ENCODE results near the gene ANKRD26.
A peak's percentile ranks its signal among the peaks of the same experiment; 100 is the strongest.
"Not testable (repeated sequence)": the region's sequence is repeated elsewhere in the genome, so short reads cannot be mapped to it uniquely, and the experiment has no call there.

ANKRD26 gene

DNA sequence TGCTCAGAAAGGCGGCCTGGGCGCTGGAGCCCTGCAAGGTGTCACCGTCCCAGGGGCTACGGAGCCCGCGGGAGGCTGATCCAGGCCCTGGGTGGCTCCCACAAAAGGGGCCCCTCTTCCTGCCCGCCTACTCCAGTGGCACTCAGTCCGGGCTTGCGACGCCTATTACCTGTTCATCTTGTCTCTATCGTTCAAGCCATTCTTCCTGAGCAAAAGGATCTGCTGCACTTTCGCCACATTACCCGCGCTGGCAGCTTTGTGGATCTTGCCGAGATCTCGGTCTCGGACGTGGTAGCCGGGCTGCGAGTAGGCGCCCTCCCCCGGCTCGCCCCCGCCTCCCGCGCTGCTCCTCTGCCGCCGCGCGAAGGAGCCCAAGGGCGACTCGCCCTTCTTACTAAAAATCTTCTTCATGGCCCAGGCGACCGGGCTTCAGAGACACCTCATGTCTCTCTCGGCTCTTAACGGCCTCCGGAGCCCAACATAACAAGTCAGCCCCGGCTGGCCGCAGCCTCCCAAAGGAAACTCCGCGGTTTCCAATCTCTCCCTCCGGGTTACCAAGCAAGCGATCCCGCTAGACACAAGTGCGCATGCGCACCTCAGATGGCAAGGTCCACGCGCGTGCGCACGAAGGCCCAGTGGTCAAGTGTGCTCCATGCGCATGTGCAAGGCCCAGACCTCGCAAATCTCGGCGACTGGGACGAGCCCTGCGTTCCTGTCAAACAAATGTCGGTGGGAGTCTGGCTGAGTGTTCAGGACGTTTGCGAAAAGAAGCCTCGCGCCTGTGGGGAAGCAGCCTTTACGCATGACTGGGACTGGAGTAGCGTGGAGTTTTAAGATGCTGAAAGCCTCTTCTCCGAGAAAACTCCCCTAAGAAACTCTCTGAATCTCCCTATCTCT lies at the start of gene ANKRD26:
TSS of gene ANKRD26 (minus strand) at position 579 of the 897 bp plus-strand sequence. CDS start at position 411, 168 bp downstream.
- peak; percentile 97 for DNase-seq

DNA sequence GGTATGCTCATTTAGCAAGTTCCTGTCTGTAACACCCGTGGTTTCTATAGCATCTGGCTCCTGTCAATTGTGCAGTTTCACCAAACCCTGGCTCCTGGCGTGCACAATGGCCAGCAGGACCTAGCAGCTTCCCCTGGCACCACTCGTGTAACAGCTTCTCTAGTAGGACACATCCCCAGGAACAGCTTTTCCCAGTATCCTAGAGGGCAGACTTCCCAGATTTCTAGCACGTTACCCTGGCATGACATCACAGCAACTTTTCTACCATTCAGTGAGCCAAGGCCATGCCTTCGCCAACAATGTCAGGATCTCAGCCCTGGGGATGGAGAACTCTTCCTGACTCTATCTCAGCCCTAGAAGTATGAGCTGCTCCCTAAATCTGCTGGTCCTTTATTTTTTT lies 47.4 kb upstream of the ANKRD26 start:
- no peak for DNase-seq

DNA sequence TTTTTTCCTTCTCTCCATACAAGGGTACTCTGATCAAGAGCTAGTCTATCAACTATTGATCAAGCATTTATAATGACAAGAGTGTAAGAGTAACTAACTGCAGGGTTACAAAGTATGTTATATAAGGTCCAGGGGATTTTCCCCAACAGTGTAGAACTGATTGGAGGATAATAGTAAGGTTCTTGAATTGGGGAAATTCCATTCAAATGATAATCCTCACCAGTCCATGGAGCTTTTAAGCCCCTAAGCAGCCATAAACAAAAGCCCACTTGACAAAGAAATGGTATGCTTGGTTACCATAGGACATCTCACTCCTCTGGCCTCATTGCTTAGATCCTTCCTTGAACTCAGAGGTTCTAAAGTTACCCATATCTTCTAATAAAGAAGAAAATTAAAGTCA lies 45.6 kb upstream of the ANKRD26 start:
- no peak for DNase-seq

DNA sequence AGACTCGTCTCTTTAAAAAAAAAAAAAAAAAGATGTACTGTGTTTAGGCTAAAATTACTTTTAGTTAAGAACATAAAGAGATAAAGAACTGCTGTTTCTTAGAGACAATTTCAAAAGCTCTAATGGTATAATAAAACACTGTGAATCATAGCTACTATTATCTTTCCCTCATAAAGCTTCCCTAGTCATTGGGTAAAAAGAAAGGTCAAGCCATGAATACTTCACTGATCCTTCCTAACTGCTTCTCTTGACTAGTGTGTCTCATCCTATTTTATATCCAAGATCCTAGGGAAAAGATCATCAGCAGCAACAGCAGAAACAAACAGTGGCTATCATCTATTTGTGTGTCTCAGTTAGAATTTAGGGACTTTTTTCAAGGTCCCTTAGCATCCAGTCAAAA lies 43.4 kb upstream of the ANKRD26 start:
- DNase-seq, result no peak

GRCh38 chr10:27138277-27138676 lies 38.0 kb upstream of the ANKRD26 start:
- no peak for DNase-seq

DNA sequence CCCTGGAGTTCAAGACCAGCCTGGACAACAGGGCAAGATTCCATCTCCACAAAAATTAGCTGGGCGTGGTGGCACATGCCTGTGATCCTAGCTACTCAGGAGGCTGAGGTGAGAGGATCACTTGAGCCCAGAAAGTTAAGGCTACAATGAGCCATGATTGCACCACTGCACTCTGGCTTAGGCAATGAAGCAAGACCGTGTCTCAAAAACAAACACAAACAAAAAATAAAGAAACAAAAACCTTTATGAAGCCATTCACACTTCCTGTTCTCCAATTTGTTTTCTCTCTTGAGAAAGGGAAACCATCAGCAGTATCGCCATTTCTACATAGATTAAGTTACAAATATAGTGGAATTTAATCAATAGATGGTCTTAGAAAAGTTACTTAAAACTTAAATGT lies 34.1 kb upstream of the ANKRD26 start:
- no peak for DNase-seq

- DNase-seq, result no peak
Observed at GRCh38 chr10:27108165-27108564, 7.9 kb upstream of the ANKRD26 start.

DNA sequence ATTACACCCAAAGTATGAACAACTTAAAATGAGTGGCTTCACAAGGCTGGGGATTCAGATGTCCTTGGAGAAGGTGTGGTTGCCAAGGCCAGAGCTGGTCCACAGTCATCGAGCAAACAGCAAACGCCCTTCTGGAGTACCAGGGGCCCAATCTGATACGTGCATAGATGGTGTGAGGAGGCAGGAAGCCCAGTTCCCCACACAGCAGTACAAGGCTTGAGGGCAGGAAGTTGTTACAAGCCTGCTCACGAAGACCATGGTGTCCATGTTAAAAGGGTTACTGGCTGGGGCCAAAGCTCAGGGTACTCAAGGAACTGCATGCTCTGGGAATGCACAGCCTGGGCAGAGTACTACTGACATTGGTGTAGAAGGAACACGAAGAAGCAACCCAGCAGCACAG lies 4.6 kb upstream of the ANKRD26 start:
- no peak for DNase-seq

DNA sequence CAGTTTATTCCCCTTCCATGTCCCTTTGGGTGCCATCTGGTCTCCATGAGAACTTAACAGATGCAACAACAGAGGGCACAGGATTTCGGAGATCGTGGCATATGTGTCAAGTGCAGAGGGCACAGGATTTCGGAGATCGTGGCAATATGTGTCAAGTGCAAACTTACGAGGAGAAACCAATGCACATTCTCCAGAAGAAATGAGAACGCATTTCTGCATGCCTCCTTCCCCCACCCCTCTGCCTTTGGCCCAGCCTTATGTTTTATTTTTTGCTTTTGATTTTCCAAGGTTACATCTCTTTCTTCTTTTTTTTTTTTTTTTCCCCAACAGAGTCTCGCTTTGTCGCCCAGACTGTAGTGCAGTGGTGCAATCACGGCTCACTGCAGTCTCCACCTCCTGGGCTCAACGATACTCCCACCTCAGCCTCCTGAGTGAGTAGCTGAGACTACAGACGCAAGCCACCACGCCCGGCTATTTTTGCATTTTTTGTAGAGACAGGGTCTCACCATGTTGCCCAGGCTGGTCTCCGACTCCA lies 586 bp upstream of the ANKRD26 start:
- no peak for DNase-seq

DNA sequence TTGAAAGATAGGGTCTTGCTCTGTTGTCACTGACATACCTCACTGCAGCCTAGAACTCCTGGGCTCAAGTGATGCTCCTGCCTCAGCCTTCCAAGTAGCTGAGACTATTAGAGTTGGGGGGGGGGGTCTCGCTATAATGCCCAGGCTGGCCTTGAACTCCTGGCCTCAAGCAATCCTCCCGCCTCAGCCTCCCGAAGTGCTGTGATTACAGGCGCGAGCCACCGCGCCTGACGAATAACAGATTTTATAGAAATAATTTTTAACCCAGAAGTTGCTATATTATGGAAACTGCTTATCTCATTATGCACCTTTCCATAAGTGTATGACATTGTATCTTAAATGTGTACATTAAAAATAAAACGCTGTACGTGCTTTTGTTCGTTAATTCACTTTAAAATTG lies 846 bp downstream of the ANKRD26 start:
- DNase-seq, result no peak

GRCh38 chr10:27088119-27089044 lies 11.9 kb downstream of the ANKRD26 start:
- DNase-seq, result no peak

DNA sequence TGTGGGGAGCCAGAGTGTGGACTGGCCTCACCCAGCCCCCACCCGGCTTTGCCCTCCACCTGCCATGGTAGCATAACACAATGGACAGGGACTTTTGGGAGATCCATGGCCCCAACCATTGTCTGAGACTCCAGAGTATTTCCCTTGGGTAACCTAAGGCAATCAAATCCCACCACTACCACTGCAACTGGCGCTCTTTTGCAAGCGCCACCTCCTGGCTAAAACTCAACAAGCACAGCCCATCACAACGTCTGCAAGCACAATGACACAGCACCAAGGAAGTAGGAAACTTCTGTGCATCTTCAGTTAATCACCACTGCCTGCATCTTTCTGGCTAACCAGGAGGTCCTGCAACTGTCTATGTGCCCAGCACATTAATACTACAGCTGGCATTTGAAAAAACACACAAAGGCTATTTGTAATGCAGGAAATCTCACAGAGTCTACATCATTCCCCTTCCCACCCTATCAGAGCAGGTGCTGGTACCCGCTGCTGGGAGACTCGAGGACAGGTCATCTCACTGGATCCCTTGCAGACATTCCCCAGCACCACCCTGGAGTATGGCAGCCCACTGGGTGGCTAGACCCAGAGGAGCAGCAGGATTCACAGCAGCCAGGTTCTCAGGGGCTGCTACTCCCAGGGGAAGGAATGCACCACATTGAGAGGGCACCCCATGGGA lies 27.7 kb downstream of the ANKRD26 start:
- no peak for DNase-seq

- no peak for DNase-seq
Observed at GRCh38 chr10:27068217-27068891, 31.9 kb downstream of the ANKRD26 start.

- no peak for DNase-seq
Observed at GRCh38 chr10:27065084-27065483, 35.2 kb downstream of the ANKRD26 start.

DNA sequence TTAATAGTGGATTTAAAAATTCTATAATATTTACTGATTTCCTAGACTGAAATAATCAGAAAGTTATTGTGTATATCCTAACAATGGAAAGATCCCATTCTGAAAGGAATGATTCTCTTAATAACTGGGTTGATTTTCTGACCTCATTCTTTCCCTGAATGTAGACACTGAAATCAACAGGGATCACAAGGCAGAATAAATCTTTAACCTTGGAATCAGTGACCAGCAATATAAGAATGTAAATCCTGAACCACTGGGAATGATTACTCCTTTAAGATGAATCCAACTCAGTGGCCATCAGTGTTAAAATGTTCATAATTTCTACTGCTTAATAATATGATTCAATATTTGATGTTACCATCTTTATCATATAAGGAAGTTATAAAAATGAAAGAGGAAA lies 47.6 kb downstream of the ANKRD26 start:
- DNase-seq, result no peak

DNA sequence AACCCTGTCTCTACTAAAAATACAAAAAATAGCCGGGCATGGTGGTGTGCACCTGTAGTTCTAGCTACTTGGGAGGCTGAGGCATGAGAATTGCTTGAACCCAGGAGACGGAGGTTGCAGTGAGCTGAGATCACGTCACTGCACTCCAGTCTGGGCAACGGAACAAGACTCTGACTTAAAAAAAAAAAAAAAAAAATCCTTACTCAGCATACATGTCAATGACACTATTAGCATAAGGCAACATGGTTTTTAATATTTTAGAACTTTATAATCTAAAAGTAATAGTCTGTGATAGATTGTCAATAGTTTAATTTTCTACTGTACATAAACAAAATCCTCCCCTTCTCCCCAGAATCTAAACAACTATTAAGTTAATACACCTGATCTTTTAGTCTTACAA lies 55.0 kb downstream of the ANKRD26 start:
- DNase-seq, result not testable (repeated sequence)

- DNase-seq, result peak; percentile 16
Observed at GRCh38 chr10:27041196-27041595, 59.1 kb downstream of the ANKRD26 start.

- DNase-seq, result no peak
Observed at GRCh38 chr10:27038168-27038567, 62.1 kb downstream of the ANKRD26 start.

GRCh38 chr10:27035163-27035562 lies 65.1 kb downstream of the ANKRD26 start:
- DNase-seq, result no peak

DNA sequence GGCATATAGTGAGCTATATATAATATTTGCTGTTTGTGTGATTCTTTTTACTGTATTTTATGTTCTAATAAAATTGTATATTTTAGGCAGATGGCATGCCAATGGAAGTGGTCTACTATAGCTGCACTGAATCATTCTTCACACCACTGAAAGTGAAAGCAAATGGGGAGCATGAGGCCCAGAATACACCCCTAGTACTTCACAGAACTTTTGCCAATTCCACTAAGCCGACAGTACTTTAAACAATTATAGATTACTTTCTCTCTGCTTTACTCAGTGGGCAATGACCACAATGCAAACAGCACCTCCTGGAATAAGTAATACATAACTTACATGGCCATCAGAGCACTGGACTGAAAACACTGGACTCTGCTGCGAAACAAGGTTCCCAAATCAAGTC lies 70.2 kb downstream of the ANKRD26 start:
- DNase-seq, result no peak

- no peak for DNase-seq
Observed at GRCh38 chr10:27022048-27022447, 78.2 kb downstream of the ANKRD26 start.

- DNase-seq, result no peak
Observed at GRCh38 chr10:27020243-27020642, 80.1 kb downstream of the ANKRD26 start.
